CD4-positive, alpha-beta T cell (primary cell): ENCODE data around the gene RUSF1. TPM values are rescaled to one million over a fixed set of nuclear protein-coding genes. Genes with fewer than 3 reads are reported as not detected.
"Not testable (repeated sequence)": the region's sequence is repeated elsewhere in the genome, so short reads cannot be mapped to it uniquely, and the experiment has no call there.

Experiments used
- ATAC-seq: fragments of 200-7000 bp; cut with Tn5 transposase; one replicate; pipeline ENCODE4 v1.10.0; 2022; ENCODE audit warnings: mild to moderate bottlenecking; ENCODE audit not compliant: poor library complexity
- CTCF ChIA-PET: fragments of 350-600 bp; sonication (Branson Sonifier 250); formaldehyde crosslinking; loops from one replicate; lab custom pipeline; 2021; ENCODE audit warnings: antibody characterized with exemption, inconsistent platforms; lab: Charles Lee
- POLR2A ChIA-PET: fragments of 350-600 bp; sonication (Branson Sonifier 250); formaldehyde crosslinking; loops from one replicate; lab custom pipeline; 2021; ENCODE audit warnings: antibody characterized with exemption, inconsistent platforms; lab: Charles Lee
- DNase-seq, 14 experiments: peaks; one replicate each; pipeline ENCODE4 v3.0.0-alpha.2; 2013 to 2020; ENCODE audit warnings: mixed read lengths in 2 of 14
- H3K27ac ChIP-seq, 2 donors: one replicate each; pipeline versions ENCODE4 v1.5.1 to v1.7.0; 2013; ENCODE audit warnings: low read length in 2 of 2, low read depth in 1 of 2, mild to moderate bottlenecking in 1 of 2
- H3K27me3 ChIP-seq, 2 experiments: 1 replicate in 1 of 2; 2 replicates in 1 of 2; pipeline versions ENCODE4 v1.6.1 to v1.7.0; 2013; ENCODE audit warnings: low read length in 2 of 2, control low read depth in 1 of 2, mild to moderate bottlenecking in 1 of 2, moderate library complexity in 1 of 2; ENCODE audit not compliant: insufficient read depth in 2 of 2, control insufficient read depth in 1 of 2
- H3K36me3 ChIP-seq: one replicate; pipeline ENCODE4 v1.6.1; 2013; ENCODE audit warnings: low read length, control low read depth; ENCODE audit not compliant: insufficient read depth
- H3K4me1 ChIP-seq: one replicate; pipeline ENCODE4 v1.6.1; 2013; ENCODE audit warnings: low read length, control low read depth; ENCODE audit not compliant: insufficient read depth
- H3K4me3 ChIP-seq: one replicate; pipeline ENCODE4 v1.5.1; 2013; ENCODE audit warnings: mild to moderate bottlenecking, low read length, moderate library complexity
- H3K9me3 ChIP-seq, 2 experiments: 1 replicate in 1 of 2; 2 replicates in 1 of 2; pipeline versions ENCODE4 v1.6.1 to v1.7.0; 2013; ENCODE audit warnings: low read length in 2 of 2, mild to moderate bottlenecking in 2 of 2, control low read depth in 1 of 2, moderate library complexity in 1 of 2; ENCODE audit not compliant: control insufficient read depth in 1 of 2, insufficient read depth in 1 of 2
- H3K27ac Mint-ChIP-seq: one replicate; pipeline ENCODE4 v1.8.0; 2020; ENCODE audit warnings: mixed read lengths
- H3K27me3 Mint-ChIP-seq: one replicate; pipeline ENCODE4 v1.8.0; 2021; ENCODE audit warnings: mixed read lengths
- H3K36me3 Mint-ChIP-seq: one replicate; pipeline ENCODE4 v1.8.0; 2021; ENCODE audit warnings: low read depth, mixed read lengths
- H3K4me1 Mint-ChIP-seq: one replicate; pipeline ENCODE4 v1.8.0; 2021; ENCODE audit warnings: low read depth, mixed read lengths
- H3K4me3 Mint-ChIP-seq: one replicate; pipeline ENCODE4 v1.8.0; 2020; ENCODE audit warnings: mild to moderate bottlenecking, mixed read lengths
- H3K9me3 Mint-ChIP-seq: one replicate; pipeline ENCODE4 v1.8.0; 2020; ENCODE audit warnings: mixed read lengths
- CTCF ChIP-seq: fragments of 200-600 bp; IDR thresholded peaks from one replicate; pipeline ENCODE4 v1.8.0; 2022; ENCODE audit warnings: antibody characterized with exemption, mild to moderate bottlenecking
- intact Hi-C, 2 experiments: fragments of 100-400 bp; cut with DNase I in 1 of 2; cut with micrococcal nuclease in 1 of 2; formaldehyde crosslinking; loops; one replicate each; pipeline versions ENCODE4 v1.15.1 to v1.9.0; 2023 to 2025; cut with DNase I, micrococcal nuclease
- total RNA-seq, 174 experiments: library from RNA in 2 of 174; stranded (reverse) in 2 of 174; gene quantifications; one replicate each; pipeline ENCODE4 v1.2.3 and lab custom pipeline; 2021 to 2026

Gene RUSF1
- total RNA-seq, 2 experiments from 2014 or later, result 69.2 to 73.2 TPM

DNA sequence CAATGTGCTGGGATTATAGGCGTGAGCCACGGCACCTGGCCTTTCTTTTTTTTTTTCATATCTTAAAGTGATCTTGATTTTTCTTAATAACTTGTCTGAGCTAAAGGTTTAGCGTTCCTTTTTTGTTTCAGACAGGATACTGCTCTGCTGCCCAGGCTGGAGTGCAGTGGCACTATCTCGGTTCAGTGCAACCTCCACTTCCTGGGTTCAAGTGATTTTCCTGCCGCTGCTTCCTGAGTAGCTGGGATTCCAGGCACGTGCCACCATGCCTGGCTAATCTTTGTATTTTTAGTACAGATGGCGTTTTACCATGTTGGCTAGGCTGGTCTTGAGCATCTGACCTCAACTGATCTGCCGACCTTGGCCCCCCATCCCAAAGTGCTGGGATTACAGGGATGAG is 4.0 kb downstream of the RUSF1 start:
- no peak for TF ChIP-seq CTCF
- DNase-seq, result no peak
- Mint-ChIP-seq H3K27ac (peak overlapping the region; percentile 98), H3K4me1 (peaks cover 50% of the 10 kb centered on the region), H3K9me3 (no peaks in the 10 kb centered on the region), H3K36me3 (peaks cover 48% of the 10 kb centered on the region), H3K4me3 (no peak overlapping the region), H3K27me3 (no peaks in the 10 kb centered on the region)
- POLR2A ChIA-PET, result interaction anchor here (1.8 kb wide), 1 partner anchor 43 kb away, joined by 4 read pairs; no protein-coding TSS in a partner anchor
- ATAC-seq, result no peak
- Histone ChIP-seq H3K4me3 (no peak overlapping the region), H3K36me3 (peaks cover 26% of the 10 kb centered on the region), H3K9me3 (no peaks in the 10 kb centered on the region), H3K4me1 (peaks cover 29% of the 10 kb centered on the region), H3K27me3 (no peaks in the 10 kb centered on the region), H3K27ac (no peak overlapping the region)
- intact Hi-C loops, result no loop called here
- CTCF ChIA-PET, result no interaction called here

DNA sequence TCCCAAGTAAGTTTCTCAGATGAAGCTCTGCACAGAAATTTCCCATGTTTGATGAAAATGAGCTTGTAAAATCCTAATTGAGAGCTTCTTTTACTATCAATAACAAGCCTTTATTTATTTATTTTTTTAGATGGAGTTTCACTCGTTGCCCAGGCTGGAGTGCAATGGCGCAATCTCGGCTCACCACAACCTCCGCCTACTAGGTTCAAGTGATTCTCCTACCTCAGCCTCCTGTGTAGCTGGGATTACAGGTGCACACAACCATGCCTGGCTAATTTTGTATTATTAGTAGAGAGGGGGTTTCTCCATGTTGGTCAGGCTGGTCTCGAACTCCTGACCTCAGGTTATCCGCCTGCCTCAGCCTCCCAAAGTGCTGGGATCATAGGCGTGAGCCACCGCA is 4.6 kb downstream of the RUSF1 start:
- DNase-seq, H3K27ac ChIP-seq, H3K4me3 Mint-ChIP-seq, H3K27me3 Mint-ChIP-seq, ATAC-seq, H3K9me3 Mint-ChIP-seq, CTCF ChIA-PET, H3K27ac Mint-ChIP-seq, intact Hi-C loops, H3K9me3 ChIP-seq, H3K4me3 ChIP-seq, H3K27me3 ChIP-seq: not testable (repeated sequence)
- POLR2A ChIA-PET, result interaction anchor here (0.7 to 1.8 kb wide), 2 partner anchors 27 to 43 kb away, joined by 3 to 4 read pairs; no protein-coding TSS in a partner anchor
- H3K4me1 Mint-ChIP-seq, result peaks cover 44% of the 10 kb centered on the region
- Histone ChIP-seq H3K4me1 (peaks cover 23% of the 10 kb centered on the region), H3K36me3 (peaks cover 32% of the 10 kb centered on the region)
- H3K36me3 Mint-ChIP-seq, result peaks cover 48% of the 10 kb centered on the region

DNA sequence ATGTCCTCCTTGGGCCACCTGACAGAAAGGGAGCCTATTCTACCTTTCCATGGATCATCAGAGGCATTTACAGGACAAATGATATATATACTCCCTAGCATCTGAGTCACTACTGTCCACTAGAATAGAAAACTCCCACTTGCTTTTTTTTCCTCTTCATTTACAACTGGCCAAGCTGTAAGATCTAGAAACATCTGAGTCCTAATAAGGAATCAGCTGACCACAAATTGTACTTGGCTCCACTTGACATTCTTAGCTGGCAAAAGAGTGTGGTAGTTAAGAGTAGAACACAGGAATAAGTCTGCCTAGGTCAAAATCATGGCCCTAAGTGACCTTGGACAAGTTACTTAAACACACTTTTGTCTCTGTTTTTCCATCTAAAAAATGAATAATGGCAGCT is 5.2 kb downstream of the RUSF1 start:
- no peak overlapping the region for H3K4me3 Mint-ChIP-seq
- POLR2A ChIA-PET, result interaction anchor here (0.7 to 1.8 kb wide), 2 partner anchors 26 to 42 kb away, joined by 3 to 4 read pairs; no protein-coding TSS in a partner anchor
- TF ChIP-seq CTCF, result no peak
- intact Hi-C loops, result no loop called here
- Histone ChIP-seq H3K4me1 (peaks cover 21% of the 10 kb centered on the region), H3K4me3 (no peak overlapping the region), H3K36me3 (peaks cover 37% of the 10 kb centered on the region), H3K27ac (no peak overlapping the region), H3K27me3 (no peaks in the 10 kb centered on the region), H3K9me3 (no peaks in the 10 kb centered on the region)
- H3K36me3 Mint-ChIP-seq, result peaks cover 50% of the 10 kb centered on the region
- no peak overlapping the region for H3K27ac Mint-ChIP-seq
- ATAC-seq (no peak), DNase-seq (no peak)
- H3K9me3 Mint-ChIP-seq, result no peaks in the 10 kb centered on the region
- CTCF ChIA-PET, result no interaction called here
- peaks cover 41% of the 10 kb centered on the region for H3K4me1 Mint-ChIP-seq
- no peaks in the 10 kb centered on the region for H3K27me3 Mint-ChIP-seq

GRCh38 chr16:31501966-31502348 is 6.2 kb downstream of the RUSF1 start:
- intact Hi-C loops, result no loop called here
- no peak overlapping the region for H3K27ac Mint-ChIP-seq

More at GRCh38 chr16:31501966-31502348, 6.2 kb downstream of the RUSF1 start:
- DNase-seq, result no peak
- ChIA-PET POLR2A (no interaction called here), CTCF (no interaction called here)
- H3K4me1 Mint-ChIP-seq, result peaks cover 32% of the 10 kb centered on the region
- no peaks in the 10 kb centered on the region for H3K9me3 Mint-ChIP-seq
- Histone ChIP-seq H3K4me1 (peaks cover 12% of the 10 kb centered on the region), H3K36me3 (peaks cover 46% of the 10 kb centered on the region), H3K27ac (no peak overlapping the region), H3K27me3 (no peaks in the 10 kb centered on the region), H3K9me3 (no peaks in the 10 kb centered on the region), H3K4me3 (no peak overlapping the region)
- TF ChIP-seq CTCF, result no peak
- H3K36me3 Mint-ChIP-seq, result peaks cover 53% of the 10 kb centered on the region
- no peak overlapping the region for H3K4me3 Mint-ChIP-seq
- H3K27me3 Mint-ChIP-seq, result no peaks in the 10 kb centered on the region
- no peak for ATAC-seq
